ENCODE results near the gene JARID2. TPM values are rescaled to one million over a fixed set of nuclear protein-coding genes. Genes with fewer than 3 reads are reported as not detected.

The JARID2 gene
- total and polyA plus RNA-seq, 2 of the 8 experiments (the other 6 are each of a cell fraction or from before 2014, with no cell fraction given), result 60.1 to 239 TPM

DNA sequence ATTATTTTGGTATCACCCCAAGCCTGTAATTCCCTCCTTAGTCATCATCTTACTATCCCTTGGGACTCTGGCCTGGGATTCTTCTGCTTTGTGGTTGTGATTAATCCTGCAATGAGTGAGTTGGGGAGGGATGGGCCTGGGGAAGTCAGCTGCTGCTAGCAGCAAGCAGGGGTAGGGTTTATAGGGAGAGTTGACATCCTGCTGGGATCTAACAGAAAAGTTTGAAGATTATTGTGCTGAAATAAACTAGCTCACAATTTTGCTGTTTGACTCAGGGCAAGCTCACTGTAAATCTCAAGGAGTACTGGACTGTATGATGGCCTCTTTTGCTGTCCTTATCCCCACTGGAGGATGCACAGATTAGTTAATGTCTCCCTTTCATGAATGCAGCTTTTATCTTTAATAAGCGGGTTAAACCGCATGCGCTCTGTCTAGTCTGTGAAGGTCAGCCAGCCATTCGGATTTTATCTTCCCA is 83.4 kb downstream of the JARID2 start:
- H3K9ac ChIP-seq (replicated peaks in 1 of 4; ENCODE audit: extremely low read depth in 1 of 4, low read depth in 3 of 4, low read length in 3 of 4), result no peak overlapping the region
- peaks cover 0 to 3% (median 0%) of the 10 kb centered on the region in 4 experiments; a peak in 1 of 8 replicates for H3K36me3 ChIP-seq (ENCODE audit: control insufficient read depth in 2 of 4, insufficient read depth in 4 of 4, low read length in 3 of 4)
- no peak overlapping the region for H4K5ac ChIP-seq (ENCODE audit: insufficient read length, low read depth, low read length)
- H3K4me2 ChIP-seq (ENCODE audit: insufficient read depth in 1 of 2, low read depth in 2 of 2, low read length in 2 of 2), result peak overlapping the region; percentile 1 to 3; a peak in 3 of 4 replicates
- H3K23ac ChIP-seq (ENCODE audit: insufficient read length), result no peak overlapping the region
- H3K23me2 ChIP-seq (ENCODE audit: low read depth, low read length), result no peaks in the 10 kb centered on the region
- WGBS, 2 experiments (ENCODE audit: extremely low coverage in 1 of 2, insufficient coverage in 1 of 2, insufficient read length in 1 of 2, insufficient replicate concordance in 2 of 2, low coverage in 1 of 2, low lambda C conversion rate in 2 of 2, missing lambda C conversion rate in 1 of 2), result 93% methylated on average over 4 of the region's 4 CpGs; no CpG with 5 or more reads in 1 of the 2 experiments
- FAIRE-seq (no peak), DNase-seq (ENCODE audit: low read depth in 1 of 2, low spot score in 2 of 2) (peak in 1 of 2 experiments; percentile 42)
- CTCF ChIA-PET (ENCODE audit: partially characterized antibody), result interaction anchor here (1.6 kb wide), 1 partner anchor 61 kb away, joined by 3 read pairs; no protein-coding TSS in a partner anchor
- POLR2A ChIA-PET (ENCODE audit: partially characterized antibody), result interaction anchor here (0.7 to 1.4 kb wide), 4 partner anchors 8 to 20 kb away, joined by 3 to 4 read pairs (median 3); no protein-coding TSS in a partner anchor
- no peaks in the 10 kb centered on the region for H3K27me3 ChIP-seq (replicated peaks in 1 of 4; ENCODE audit: control insufficient read depth in 3 of 4, extremely low read depth in 1 of 4, insufficient read depth in 3 of 4, low read length in 3 of 4)
- no peak overlapping the region for H2BK12ac ChIP-seq (ENCODE audit: low read depth, low read length)
- no peak overlapping the region for H3K56ac ChIP-seq (replicated peaks; ENCODE audit: insufficient read length, low read depth, low read length)
- H3K14ac ChIP-seq (ENCODE audit: insufficient read length), result no peak overlapping the region
- H4K20me1 ChIP-seq (replicated peaks in 1 of 2; ENCODE audit: control insufficient read depth in 1 of 2, insufficient read depth in 2 of 2, low read length in 2 of 2), result peaks cover 52 to 73% of the 10 kb centered on the region in 2 experiments
- H2BK15ac ChIP-seq (ENCODE audit: low read length), result no peak overlapping the region
- no peak overlapping the region for H2BK5ac ChIP-seq (ENCODE audit: low read depth, low read length)
- no peak overlapping the region for H2AFZ ChIP-seq (ENCODE audit: low read length)
- H3K18ac ChIP-seq (ENCODE audit: extremely low read depth, low read length), result no peak overlapping the region
- H4K91ac ChIP-seq (replicated peaks; ENCODE audit: insufficient read length, low read length), result no peak overlapping the region
- H3K27ac ChIP-seq (ENCODE audit: low read depth, low read length), result no peak overlapping the region
- H2BK20ac ChIP-seq (ENCODE audit: low read length), result no peak overlapping the region
- H2AK5ac ChIP-seq (ENCODE audit: low read depth, low read length), result no peak overlapping the region
- H4K8ac ChIP-seq (ENCODE audit: extremely low read depth, insufficient read depth, low read length), result no peak overlapping the region
- no peak overlapping the region for H2BK120ac ChIP-seq (replicated peaks; ENCODE audit: low read depth, low read length)
- H3K4ac ChIP-seq (replicated peaks; ENCODE audit: insufficient read length, low read depth, low read length), result no peak overlapping the region
- H3K79me2 ChIP-seq (ENCODE audit: control insufficient read depth in 1 of 2, insufficient read depth in 2 of 2, low read length in 2 of 2), result peaks cover 89 to 100% of the 10 kb centered on the region in 2 experiments
- TF ChIP-seq, protein P1, sequence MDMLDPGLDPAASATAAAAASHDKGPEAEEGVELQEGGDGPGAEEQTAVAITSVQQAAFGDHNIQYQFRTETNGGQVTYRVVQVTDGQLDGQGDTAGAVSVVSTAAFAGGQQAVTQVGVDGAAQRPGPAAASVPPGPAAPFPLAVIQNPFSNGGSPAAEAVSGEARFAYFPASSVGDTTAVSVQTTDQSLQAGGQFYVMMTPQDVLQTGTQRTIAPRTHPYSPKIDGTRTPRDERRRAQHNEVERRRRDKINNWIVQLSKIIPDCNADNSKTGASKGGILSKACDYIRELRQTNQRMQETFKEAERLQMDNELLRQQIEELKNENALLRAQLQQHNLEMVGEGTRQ (IDR thresholded peaks at IDR 0.05; ENCODE audit: low read length), result no peak
- TF ChIP-seq GABPA (IDR thresholded peaks at IDR 0.05; ENCODE audit: borderline replicate concordance, insufficient read depth, low read length), result no peak
- TF ChIP-seq, protein P2, sequence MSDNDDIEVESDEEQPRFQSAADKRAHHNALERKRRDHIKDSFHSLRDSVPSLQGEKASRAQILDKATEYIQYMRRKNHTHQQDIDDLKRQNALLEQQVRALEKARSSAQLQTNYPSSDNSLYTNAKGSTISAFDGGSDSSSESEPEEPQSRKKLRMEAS (IDR thresholded peaks at IDR 0.05), result no peak
- no peak for TF ChIP-seq EGR1 (IDR thresholded peaks at IDR 0.05; ENCODE audit: borderline replicate concordance, low read depth, low read length)
- H3K4me1 ChIP-seq (replicated peaks in 1 of 4; ENCODE audit: control insufficient read depth in 3 of 4, insufficient read depth in 4 of 4, low read length in 3 of 4), result peaks cover 5 to 28% (median 24%) of the 10 kb centered on the region in 4 experiments
- no peak overlapping the region for H3K4me3 ChIP-seq (ENCODE audit: extremely low read depth in 1 of 4, insufficient read depth in 2 of 4, low read depth in 3 of 4, low read length in 4 of 4)
- no peaks in the 10 kb centered on the region for H3K9me3 ChIP-seq (ENCODE audit: insufficient read depth in 2 of 2, low read depth in 1 of 2, low read length in 1 of 2)
- H3K79me1 ChIP-seq (ENCODE audit: low read depth, low read length), result no peaks in the 10 kb centered on the region; the same call in 1 of the 2 replicates
